Upper lobe of left lung (tissue), 6 donors: ENCODE results near the gene CAP2. TPM values are rescaled to one million over a fixed set of nuclear protein-coding genes. Genes with fewer than 3 reads are reported as not detected.
"Not testable (repeated sequence)": the region's sequence is repeated elsewhere in the genome, so short reads cannot be mapped to it uniquely, and the experiment has no call there.

Experiments
- ATAC-seq, 2 donors: fragments of 200-7000 bp; cut with Tn5 transposase; one replicate each; pipeline ENCODE4 v1.9.1; 2022; ENCODE audit warnings: mild to moderate bottlenecking in 2 of 2, moderate library complexity in 2 of 2; ENCODE audit not compliant: low FRiP score in 2 of 2
- DNase-seq, 2 donors: peaks; one replicate each; pipeline ENCODE4 v3.0.0-alpha.2; 2019 to 2020
- H3K27ac ChIP-seq, 4 donors: fragments of 200-600 bp; sonication (generic); one replicate each; pipeline ENCODE4 v1.5.1; 2016 to 2019
- H3K27me3 ChIP-seq, 4 donors: fragments of 200-600 bp; sonication (generic); one replicate each; pipeline ENCODE4 v1.5.1; 2017 to 2019
- H3K36me3 ChIP-seq, 4 donors: fragments of 200-600 bp; sonication (generic); one replicate each; pipeline ENCODE4 v1.5.1; 2016 to 2019
- H3K4me1 ChIP-seq, 4 donors: fragments of 200-600 bp; sonication (generic); one replicate each; pipeline ENCODE4 v1.5.1; 2018 to 2019
- H3K4me3 ChIP-seq, 4 donors: fragments of 200-600 bp; sonication (generic); one replicate each; pipeline ENCODE4 v1.5.1; 2017 to 2019; ENCODE audit warnings: mild to moderate bottlenecking in 2 of 4, moderate library complexity in 1 of 4
- H3K9me3 ChIP-seq, 4 donors: fragments of 200-600 bp; sonication (generic); one replicate each; pipeline ENCODE4 v1.5.1; 2018 to 2019
- EP300 ChIP-seq, 4 donors: sonication (generic); formaldehyde crosslinking; IDR thresholded peaks; one replicate each; pipeline ENCODE4 v1.5.1; 2017; ENCODE audit warnings: antibody characterized with exemption in 4 of 4, control low read depth in 2 of 4
- POLR2A ChIP-seq, 4 donors: fragments of 450-650 bp; IDR thresholded peaks; one replicate each; pipeline ENCODE4 v1.5.1; 2016 to 2017; ENCODE audit warnings: antibody characterized with exemption in 4 of 4, mild to moderate bottlenecking in 2 of 4
- POLR2AphosphoS5 ChIP-seq, 2 donors: sonication (generic); formaldehyde crosslinking; IDR thresholded peaks; one replicate each; pipeline ENCODE4 v1.5.1; 2017; ENCODE audit warnings: antibody characterized with exemption in 2 of 2
- WGBS, 2 donors: methylation state at CpG; one replicate each; pipeline ENCODE4 v1.1.5; 2017 to 2018; 5-methylcytosine and 5-hydroxymethylcytosine counted together
- total RNA-seq, 6 donors: library from RNA; depleted of rRNA in 4 of 6; stranded (reverse); fragments of >200 nt in 4 of 6; gene quantifications; one replicate each; pipeline versions ENCODE4 v1.1.0 to v1.2.1, GENCODE V29; 2016 to 2021
- TF ChIP-seq, protein P1 (sequence below), 6 experiments: fragments of 450-650 bp in 4 of 6; fragments of 200-600 bp in 2 of 6; sonication (generic) in 2 of 6; IDR thresholded peaks; one replicate each; pipeline ENCODE4 v1.5.1; 2016 to 2019; ENCODE audit warnings: antibody characterized with exemption in 6 of 6
- donor health status: DM: no; HTN: no; CAD: no; lungs with moderate emphysema.
- donor health status: DM: no; HTN: yes; CAD: no; lungs with severe emphysema.

CAP2 gene
- total RNA-seq, 6 donors from 2014 or later, result 0.55 to 6.5 (median 4.3) TPM

DNA sequence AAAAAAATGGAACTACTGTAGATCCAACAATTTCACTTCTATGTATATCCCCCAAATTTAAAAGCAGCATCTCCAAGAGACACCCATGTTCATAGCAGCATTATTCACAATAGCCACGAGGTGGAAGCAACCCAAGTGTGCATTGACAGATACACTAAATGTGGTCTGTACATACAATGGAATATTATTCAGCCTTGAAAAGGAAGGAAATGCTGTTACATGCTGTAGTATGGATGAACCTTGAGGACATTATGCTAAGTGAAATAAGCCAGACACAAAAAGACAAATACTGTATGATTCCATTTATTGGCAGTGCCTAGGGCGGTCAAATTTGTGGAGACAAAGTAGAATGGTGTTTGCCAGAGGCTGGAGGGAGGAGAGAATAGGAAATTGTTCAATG lies 34.2 kb downstream of the CAP2 start:
- TF ChIP-seq POLR2AphosphoS5 (IDR thresholded peaks at IDR 0.05), result no peak
- no peak for TF ChIP-seq EP300 (IDR thresholded peaks at IDR 0.05)
- TF ChIP-seq, protein P1, sequence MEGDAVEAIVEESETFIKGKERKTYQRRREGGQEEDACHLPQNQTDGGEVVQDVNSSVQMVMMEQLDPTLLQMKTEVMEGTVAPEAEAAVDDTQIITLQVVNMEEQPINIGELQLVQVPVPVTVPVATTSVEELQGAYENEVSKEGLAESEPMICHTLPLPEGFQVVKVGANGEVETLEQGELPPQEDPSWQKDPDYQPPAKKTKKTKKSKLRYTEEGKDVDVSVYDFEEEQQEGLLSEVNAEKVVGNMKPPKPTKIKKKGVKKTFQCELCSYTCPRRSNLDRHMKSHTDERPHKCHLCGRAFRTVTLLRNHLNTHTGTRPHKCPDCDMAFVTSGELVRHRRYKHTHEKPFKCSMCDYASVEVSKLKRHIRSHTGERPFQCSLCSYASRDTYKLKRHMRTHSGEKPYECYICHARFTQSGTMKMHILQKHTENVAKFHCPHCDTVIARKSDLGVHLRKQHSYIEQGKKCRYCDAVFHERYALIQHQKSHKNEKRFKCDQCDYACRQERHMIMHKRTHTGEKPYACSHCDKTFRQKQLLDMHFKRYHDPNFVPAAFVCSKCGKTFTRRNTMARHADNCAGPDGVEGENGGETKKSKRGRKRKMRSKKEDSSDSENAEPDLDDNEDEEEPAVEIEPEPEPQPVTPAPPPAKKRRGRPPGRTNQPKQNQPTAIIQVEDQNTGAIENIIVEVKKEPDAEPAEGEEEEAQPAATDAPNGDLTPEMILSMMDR (IDR thresholded peaks at IDR 0.05), result no peak
- TF ChIP-seq POLR2A (IDR thresholded peaks at IDR 0.05), result no peak

DNA sequence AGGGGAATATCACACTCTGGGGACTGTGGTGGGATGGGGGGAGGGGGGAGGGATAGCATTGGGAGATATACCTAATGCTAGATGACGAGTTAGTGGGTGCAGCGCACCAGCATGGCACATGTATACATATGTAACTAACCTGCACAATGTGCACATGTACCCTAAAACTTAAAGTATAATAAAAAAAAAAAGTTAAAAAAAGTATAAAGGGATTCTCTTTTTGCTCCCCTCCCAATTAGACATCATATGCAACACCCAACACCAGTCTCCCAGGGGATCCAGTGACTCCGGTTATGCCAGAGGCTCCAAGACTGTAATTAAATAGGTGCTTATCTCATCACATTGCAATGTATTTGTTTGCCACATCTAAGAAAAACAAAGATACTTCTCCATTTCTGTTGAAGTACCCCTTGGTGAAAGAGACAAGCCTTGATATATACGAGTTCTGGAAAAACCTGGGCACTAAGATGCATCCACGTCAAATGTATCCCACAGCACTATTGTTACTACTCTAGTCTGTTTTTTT lies 35.3 kb downstream of the CAP2 start:
- not testable (repeated sequence) for H3K27me3 ChIP-seq, H3K9me3 ChIP-seq, H3K36me3 ChIP-seq, DNase-seq, H3K4me1 ChIP-seq, H3K4me3 ChIP-seq, ATAC-seq, H3K27ac ChIP-seq
- WGBS, 2 donors, result 77 to 91% methylated on average over 5 of the region's 5 CpGs

More for the DNA sequence above, 34.2 kb downstream of the CAP2 start:
- Histone ChIP-seq H3K27me3 (no peaks in the 10 kb centered on the region), H3K9me3 (no peaks in the 10 kb centered on the region), H3K27ac (no peak overlapping the region), H3K4me1 (no peaks in the 10 kb centered on the region), H3K36me3 (no peaks in the 10 kb centered on the region), H3K4me3 (no peak overlapping the region)
- DNase-seq, result no peak
- ATAC-seq, result no peak
- WGBS, 2 donors, result 82 to 85% methylated on average over 2 of the region's 2 CpGs

DNA sequence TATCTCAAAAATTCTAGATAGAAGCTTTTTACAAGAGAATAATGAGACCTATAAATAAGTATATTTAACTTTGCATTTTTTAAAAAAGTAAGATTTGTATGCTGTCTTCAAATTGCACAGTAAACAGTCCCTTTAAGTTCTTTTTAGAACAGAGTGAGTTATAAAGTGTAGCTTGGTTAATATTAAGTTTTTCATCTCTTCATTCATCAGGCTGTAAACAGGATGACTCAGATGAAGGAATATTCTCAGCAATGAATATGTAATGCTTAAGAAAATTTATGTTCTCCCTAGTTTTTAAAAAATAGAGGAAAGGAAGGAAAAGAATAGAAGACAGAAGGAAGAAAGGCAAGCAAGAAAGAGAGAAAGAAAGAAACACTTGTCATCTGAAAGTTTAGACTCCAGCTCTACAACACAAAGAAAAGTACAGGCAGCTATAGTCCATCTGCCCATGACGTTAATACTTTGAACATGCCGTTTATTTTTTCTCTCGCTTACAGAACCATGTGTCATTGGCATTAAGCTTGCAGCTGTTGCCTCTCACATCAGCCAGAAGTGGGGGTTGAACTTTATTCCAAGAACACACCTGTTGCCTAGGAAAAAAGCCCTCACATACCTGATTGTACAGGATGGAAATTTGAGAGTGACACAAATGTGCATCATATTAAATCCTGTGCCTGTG lies 36.1 kb downstream of the CAP2 start:
- no peaks in the 10 kb centered on the region for H3K27me3 ChIP-seq
- ATAC-seq, result no peak
- DNase-seq, result no peak
- H3K4me3 ChIP-seq, result no peak overlapping the region
- no peak overlapping the region for H3K27ac ChIP-seq
- H3K36me3 ChIP-seq, result no peaks in the 10 kb centered on the region
- WGBS, 2 donors, result 34 to 46% methylated on average over 3 of the region's 3 CpGs
- TF ChIP-seq POLR2A (IDR thresholded peaks at IDR 0.05) (no peak), POLR2AphosphoS5 (IDR thresholded peaks at IDR 0.05) (no peak), EP300 (IDR thresholded peaks at IDR 0.05) (no peak)
- TF ChIP-seq, protein P1 (IDR thresholded peaks at IDR 0.05), result no peak
- H3K4me1 ChIP-seq, result no peaks in the 10 kb centered on the region
- H3K9me3 ChIP-seq, result no peaks in the 10 kb centered on the region

DNA sequence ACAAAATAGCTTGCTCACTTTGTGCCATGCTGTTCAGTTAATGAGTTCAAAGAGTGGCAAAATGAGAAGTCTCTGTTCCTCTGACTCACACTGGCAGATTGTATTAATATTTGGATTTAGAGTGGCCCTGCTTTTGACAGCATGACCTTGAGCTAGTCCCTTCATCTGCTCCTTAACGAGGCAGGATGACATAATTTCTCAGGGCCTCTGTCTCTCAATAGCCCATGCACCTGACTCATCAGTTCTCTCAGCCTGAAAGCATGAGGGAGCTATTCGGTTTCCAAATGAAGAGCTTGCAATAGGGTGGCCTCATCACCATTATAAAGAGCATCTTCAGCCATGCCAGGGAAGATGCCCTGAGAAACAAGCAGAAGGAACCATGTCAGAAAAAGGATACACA lies 38.2 kb downstream of the CAP2 start:
- no peak for DNase-seq
- Histone ChIP-seq H3K9me3 (no peaks in the 10 kb centered on the region), H3K27me3 (no peaks in the 10 kb centered on the region), H3K4me1 (no peaks in the 10 kb centered on the region), H3K27ac (no peak overlapping the region), H3K36me3 (no peaks in the 10 kb centered on the region), H3K4me3 (no peak overlapping the region)
- no peak for ATAC-seq
- TF ChIP-seq EP300 (IDR thresholded peaks at IDR 0.05) (no peak), POLR2AphosphoS5 (IDR thresholded peaks at IDR 0.05) (no peak), POLR2A (IDR thresholded peaks at IDR 0.05) (no peak)
- TF ChIP-seq, protein P1 (IDR thresholded peaks at IDR 0.05), result no peak
- 58 to 77% methylated on average over 2 of the region's 2 CpGs for WGBS, 2 donors

DNA sequence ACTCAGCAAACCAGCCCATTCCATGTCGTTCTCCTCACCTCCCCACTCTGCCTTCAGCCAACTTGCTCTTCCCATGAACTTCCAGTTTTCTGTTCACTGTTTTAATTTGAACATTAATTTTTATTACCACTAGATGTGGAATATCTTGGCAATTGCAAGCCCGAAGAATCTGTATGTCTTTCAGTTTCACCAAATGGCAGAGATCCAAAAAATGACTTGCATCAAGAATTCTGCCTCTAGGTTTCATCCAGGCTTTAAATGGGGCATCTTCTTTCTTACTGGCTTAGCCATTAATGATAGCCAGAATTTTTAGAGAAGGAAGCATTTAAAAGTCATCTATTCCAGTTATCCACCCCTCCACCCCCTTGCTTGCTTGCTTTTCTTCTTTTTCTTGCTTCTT lies 39.0 kb downstream of the CAP2 start:
- Histone ChIP-seq H3K4me1 (no peaks in the 10 kb centered on the region), H3K27ac (no peak overlapping the region), H3K4me3 (no peak overlapping the region), H3K36me3 (no peaks in the 10 kb centered on the region), H3K9me3 (no peaks in the 10 kb centered on the region), H3K27me3 (no peaks in the 10 kb centered on the region)
- no peak for ATAC-seq
- no peak for DNase-seq
- 61 to 69% methylated on average over 2 of the region's 2 CpGs for WGBS, 2 donors
- TF ChIP-seq EP300 (IDR thresholded peaks at IDR 0.05), result no peak
- no peak for TF ChIP-seq POLR2A (IDR thresholded peaks at IDR 0.05)
- no peak for TF ChIP-seq POLR2AphosphoS5 (IDR thresholded peaks at IDR 0.05)
- TF ChIP-seq, protein P1 (IDR thresholded peaks at IDR 0.05), result no peak
